Ishikawa (cell line): ENCODE results near the gene AQP2.
A peak's percentile ranks its signal among the peaks of the same experiment; 100 is the strongest.

Experiments
- CEBPB ChIP-seq: IDR thresholded peaks from 2 replicates; pipeline ENCODE4 v1.6.1; 2012
- CREB1 ChIP-seq: IDR thresholded peaks from 2 replicates; pipeline ENCODE4 v1.6.1; 2012; ENCODE audit warnings: low read depth
- EGR1 ChIP-seq: IDR thresholded peaks from 2 replicates; pipeline ENCODE4 v1.6.1; 2012
- EP300 ChIP-seq: IDR thresholded peaks from 2 replicates; pipeline ENCODE4 v1.6.1; 2012; ENCODE audit warnings: borderline replicate concordance
- FOXM1 ChIP-seq: IDR thresholded peaks from 2 replicates; pipeline ENCODE4 v1.6.1; 2012; ENCODE audit warnings: low read depth, borderline replicate concordance
- MAX ChIP-seq: IDR thresholded peaks from 2 replicates; pipeline ENCODE4 v1.6.1; 2012
- NFIC ChIP-seq: IDR thresholded peaks from 2 replicates; pipeline ENCODE4 v1.6.1; 2012
- RAD21 ChIP-seq: IDR thresholded peaks from 2 replicates; pipeline ENCODE4 v1.6.1; 2012; ENCODE audit warnings: low read depth
- REST ChIP-seq: IDR thresholded peaks from 2 replicates; pipeline ENCODE4 v1.6.1; 2012; ENCODE audit warnings: low read depth, mild to moderate bottlenecking
- TAF1 ChIP-seq: IDR thresholded peaks from 2 replicates; pipeline ENCODE4 v1.6.1; 2012; ENCODE audit warnings: low read depth, mild to moderate bottlenecking
- TCF12 ChIP-seq: IDR thresholded peaks from 2 replicates; pipeline ENCODE4 v1.6.1; 2012; ENCODE audit warnings: low read depth
- TEAD4 ChIP-seq: IDR thresholded peaks from 2 replicates; pipeline ENCODE4 v1.6.1; 2012
- USF1 ChIP-seq: IDR thresholded peaks from 2 replicates; pipeline ENCODE4 v1.6.1; 2012
- YY1 ChIP-seq: IDR thresholded peaks from 2 replicates; pipeline ENCODE4 v1.6.1; 2012; ENCODE audit warnings: low read depth
- ZBTB7A ChIP-seq: IDR thresholded peaks from 2 replicates; pipeline ENCODE4 v1.6.1; 2012; ENCODE audit warnings: low read depth

AQP2 gene

GRCh38 chr12:49961111-49961922 lies 10.8 kb downstream of the AQP2 start, which contains the start of gene AQP5:
Gene AQP5 (plus strand): TSS chr12:49961872. CDS start chr12:49962018, 146 bp downstream.
- TF ChIP-seq USF1: no peak
- no peak; the same call in 1 of the 2 replicates for TF ChIP-seq NFIC
- TF ChIP-seq TEAD4: no peak
- TF ChIP-seq RAD21: no peak

- no peak for TF ChIP-seq TCF12
- no peak for TF ChIP-seq CEBPB
- TF ChIP-seq RAD21: no peak
- TF ChIP-seq TAF1: no peak
- TF ChIP-seq REST: no peak
- no peak for TF ChIP-seq MAX
- no peak for TF ChIP-seq NFIC
- TF ChIP-seq FOXM1: no peak
- TF ChIP-seq YY1: no peak
- TF ChIP-seq USF1: no peak
- no peak for TF ChIP-seq CREB1
- TF ChIP-seq EGR1: no peak
- no peak for TF ChIP-seq EP300
- no peak for TF ChIP-seq TEAD4
Measured at GRCh38 chr12:49961993-49962764, 11.6 kb downstream of the AQP2 start.

GRCh38 chr12:49962861-49963765 lies 12.6 kb downstream of the AQP2 start:
- TF ChIP-seq FOXM1 (no peak; the same call in none of the 2 replicates), TAF1 (peak; percentile 39; the same call in 1 of the 2 replicates), CEBPB (peak; percentile 54; the same call in 1 of the 2 replicates), RAD21 (peak; percentile 34; the same call in 1 of the 2 replicates), EP300 (peak; percentile 98), REST (no peak), ZBTB7A (peak; percentile 99), CREB1 (no peak), USF1 (peak; percentile 53; the same call in 1 of the 2 replicates), MAX (peak; percentile 97), NFIC (peak; percentile 100), YY1 (peak; percentile 81), EGR1 (0 out of 2 replicates have a peak, but pooled peaks have one; percentile 26), TEAD4 (peak; percentile 92), TCF12 (peak; percentile 98)
